Measurements from ENCODE around the gene ROCK2.

The ROCK2 gene

DNA sequence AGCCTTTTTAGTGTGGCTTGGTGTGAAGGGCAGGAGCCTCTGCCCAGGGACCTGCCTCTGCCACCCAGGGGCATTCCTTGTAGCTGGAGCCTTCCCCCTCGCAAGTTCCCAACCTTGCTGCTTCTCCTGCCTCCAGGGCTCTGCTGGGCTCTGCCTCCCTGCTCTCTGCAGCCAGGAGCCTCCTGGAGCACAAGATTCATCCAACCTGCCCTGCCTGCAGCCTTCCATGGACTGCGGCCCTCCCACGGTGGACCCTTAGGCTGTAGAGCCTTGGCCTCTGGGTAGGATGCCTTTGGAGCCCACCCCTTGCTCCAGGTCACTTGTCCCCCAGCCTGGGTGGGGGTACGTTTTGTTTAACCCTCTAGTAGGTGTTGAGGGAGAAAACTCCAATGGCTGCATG lies 186.7 kb downstream of the ROCK2 start:
- H3K9me3 Mint-ChIP-seq: no peaks in the 10 kb centered on the region
- no peaks in the 10 kb centered on the region for H3K36me3 Mint-ChIP-seq (ENCODE audit: low read depth)
- H3K27me3 Mint-ChIP-seq (ENCODE audit: low read depth, poor library complexity): peaks cover 34% of the 10 kb centered on the region
- no peak overlapping the region for H3K4me3 Mint-ChIP-seq
- no peak for TF ChIP-seq CTCF (IDR thresholded peaks at IDR 0.05)
- peaks cover 25% of the 10 kb centered on the region for H3K4me1 Mint-ChIP-seq
- no peak for DNase-seq
- H3K27ac Mint-ChIP-seq: no peak overlapping the region

GRCh38 chr2:11157296-11157695 lies 187.1 kb downstream of the ROCK2 start:
- TF ChIP-seq CTCF (IDR thresholded peaks at IDR 0.05): no peak

DNA sequence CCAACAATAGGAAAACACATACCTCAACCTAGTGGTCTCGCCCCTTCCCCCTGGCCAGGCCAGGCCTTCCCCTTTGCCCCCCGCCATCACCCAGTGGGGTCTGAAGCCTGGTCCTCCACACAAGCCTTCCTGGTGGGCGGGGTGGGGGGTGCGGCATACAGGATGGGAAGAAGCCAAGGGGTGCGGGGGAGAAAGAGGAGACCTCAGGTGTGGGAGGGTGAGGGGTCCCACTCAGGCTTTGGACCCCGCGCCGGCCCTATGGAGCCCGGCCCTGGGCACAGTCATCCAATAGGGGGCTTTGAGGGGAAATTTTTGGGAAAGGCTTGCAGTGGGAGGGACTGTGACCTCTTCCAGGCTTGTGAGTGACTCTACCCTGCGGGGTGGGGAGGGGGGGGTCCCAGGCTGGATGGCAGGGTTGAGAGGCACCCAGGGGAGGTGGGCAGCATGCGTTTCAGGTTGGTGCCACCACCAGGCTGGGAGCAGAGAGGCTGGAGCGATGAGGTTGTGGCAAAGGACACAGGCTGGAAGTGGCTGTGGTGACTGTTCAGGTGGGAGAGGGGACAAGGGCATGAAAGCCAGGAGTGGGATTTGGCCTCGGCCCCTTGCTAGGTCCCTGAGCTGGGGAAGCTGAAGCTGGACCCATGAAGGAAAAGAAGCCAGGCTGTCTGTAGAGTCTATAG lies 187.9 kb downstream of the ROCK2 start:
- peaks cover 46% of the 10 kb centered on the region for H3K27me3 Mint-ChIP-seq (ENCODE audit: low read depth, poor library complexity)
- no peak for DNase-seq
- H3K27ac Mint-ChIP-seq: no peak overlapping the region
- no peaks in the 10 kb centered on the region for H3K9me3 Mint-ChIP-seq
- peak overlapping the region; percentile 72 for H3K4me3 Mint-ChIP-seq
- H3K36me3 Mint-ChIP-seq (ENCODE audit: low read depth): no peaks in the 10 kb centered on the region
- TF ChIP-seq CTCF (IDR thresholded peaks at IDR 0.05): no peak
- peaks cover 25% of the 10 kb centered on the region for H3K4me1 Mint-ChIP-seq

More at GRCh38 chr2:11157296-11157695, 187.1 kb downstream of the ROCK2 start:
- Mint-ChIP-seq H3K4me3 (no peak overlapping the region), H3K27me3 (ENCODE audit: low read depth, poor library complexity) (peaks cover 39% of the 10 kb centered on the region), H3K4me1 (peaks cover 25% of the 10 kb centered on the region), H3K9me3 (no peaks in the 10 kb centered on the region), H3K36me3 (ENCODE audit: low read depth) (no peaks in the 10 kb centered on the region), H3K27ac (no peak overlapping the region)
- DNase-seq: no peak

GRCh38 chr2:11155381-11156035 lies 188.9 kb downstream of the ROCK2 start, which contains the start of gene SLC66A3:
TSS of gene SLC66A3 (plus strand) at chr2:11155467. CDS start at chr2:11155547, 80 bp downstream.
- TF ChIP-seq CTCF (IDR thresholded peaks at IDR 0.05): no peak
- Mint-ChIP-seq H3K36me3 (ENCODE audit: low read depth) (no peaks in the 10 kb centered on the region), H3K4me1 (peaks cover 23% of the 10 kb centered on the region), H3K27me3 (ENCODE audit: low read depth, poor library complexity) (peaks cover 51% of the 10 kb centered on the region), H3K9me3 (no peaks in the 10 kb centered on the region), H3K4me3 (peak within 1 kb of the TSS; percentile 72), H3K27ac (no peak within 1 kb of the TSS)
- DNase-seq: no peak

DNA sequence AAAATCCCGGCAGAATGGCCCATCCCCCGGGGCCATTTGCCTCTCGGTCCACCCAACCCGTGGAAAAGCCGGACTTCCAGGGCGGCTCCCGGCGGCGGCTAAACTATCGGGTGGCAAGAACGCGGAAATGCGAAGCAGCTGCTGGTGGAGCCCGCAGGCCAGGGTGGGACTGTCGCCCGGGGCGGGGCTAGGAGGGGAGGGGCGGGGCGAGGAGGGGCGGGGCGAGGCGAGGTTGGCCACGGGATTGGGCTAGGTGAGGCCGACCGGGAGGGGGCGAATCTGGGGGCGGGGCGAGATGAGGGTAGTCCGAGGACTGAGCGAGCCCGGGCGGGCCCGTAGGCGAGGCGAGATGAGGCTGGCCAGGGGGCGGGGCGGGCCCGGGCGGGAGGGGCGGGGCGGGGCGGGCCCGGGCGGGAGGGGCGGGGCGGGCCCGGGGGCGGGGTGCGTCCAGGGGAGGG lies 189.5 kb downstream of the ROCK2 start:
- H3K4me3 Mint-ChIP-seq: peak overlapping the region; percentile 72
- TF ChIP-seq CTCF (IDR thresholded peaks at IDR 0.05): no peak
- peaks cover 17% of the 10 kb centered on the region for H3K4me1 Mint-ChIP-seq
- H3K36me3 Mint-ChIP-seq (ENCODE audit: low read depth): no peaks in the 10 kb centered on the region
- H3K9me3 Mint-ChIP-seq: no peaks in the 10 kb centered on the region
- peak; percentile 99 for DNase-seq
- peaks cover 51% of the 10 kb centered on the region for H3K27me3 Mint-ChIP-seq (ENCODE audit: low read depth, poor library complexity)
- H3K27ac Mint-ChIP-seq: no peak overlapping the region

Measured in nephron progenitor cell (in vitro differentiated cells).